ENCODE data around the gene LRRC4B.

DNA sequence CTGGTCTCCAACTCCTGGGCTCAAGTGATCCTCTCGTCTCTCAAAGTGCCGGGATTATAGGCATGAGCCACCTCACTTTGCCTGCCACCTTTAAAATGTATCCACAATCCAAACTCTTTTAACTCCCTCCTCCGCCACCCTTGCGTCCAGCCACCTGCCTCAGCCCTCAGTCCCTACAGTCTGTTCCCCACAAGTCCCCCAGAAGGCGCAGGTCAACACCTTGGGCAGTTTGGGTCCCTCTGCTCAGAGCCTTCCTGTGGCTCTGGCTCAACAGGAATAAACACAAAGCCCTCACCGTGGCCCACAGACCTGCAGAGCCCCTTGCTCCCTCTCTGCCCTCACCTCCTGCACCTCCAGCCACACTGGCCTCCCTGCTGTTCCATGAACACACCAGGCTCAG, 99.4 kb downstream of the LRRC4B start:
- TF ChIP-seq, protein P1, sequence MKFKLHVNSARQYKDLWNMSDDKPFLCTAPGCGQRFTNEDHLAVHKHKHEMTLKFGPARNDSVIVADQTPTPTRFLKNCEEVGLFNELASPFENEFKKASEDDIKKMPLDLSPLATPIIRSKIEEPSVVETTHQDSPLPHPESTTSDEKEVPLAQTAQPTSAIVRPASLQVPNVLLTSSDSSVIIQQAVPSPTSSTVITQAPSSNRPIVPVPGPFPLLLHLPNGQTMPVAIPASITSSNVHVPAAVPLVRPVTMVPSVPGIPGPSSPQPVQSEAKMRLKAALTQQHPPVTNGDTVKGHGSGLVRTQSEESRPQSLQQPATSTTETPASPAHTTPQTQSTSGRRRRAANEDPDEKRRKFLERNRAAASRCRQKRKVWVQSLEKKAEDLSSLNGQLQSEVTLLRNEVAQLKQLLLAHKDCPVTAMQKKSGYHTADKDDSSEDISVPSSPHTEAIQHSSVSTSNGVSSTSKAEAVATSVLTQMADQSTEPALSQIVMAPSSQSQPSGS (tag by site-specific recombination; IDR thresholded peaks at IDR 0.05; ENCODE audit: low read depth) = no peak
- TF ChIP-seq MYNN (tag by site-specific recombination; IDR thresholded peaks at IDR 0.05; ENCODE audit: borderline replicate concordance) = no peak
- TF ChIP-seq, protein P2, sequence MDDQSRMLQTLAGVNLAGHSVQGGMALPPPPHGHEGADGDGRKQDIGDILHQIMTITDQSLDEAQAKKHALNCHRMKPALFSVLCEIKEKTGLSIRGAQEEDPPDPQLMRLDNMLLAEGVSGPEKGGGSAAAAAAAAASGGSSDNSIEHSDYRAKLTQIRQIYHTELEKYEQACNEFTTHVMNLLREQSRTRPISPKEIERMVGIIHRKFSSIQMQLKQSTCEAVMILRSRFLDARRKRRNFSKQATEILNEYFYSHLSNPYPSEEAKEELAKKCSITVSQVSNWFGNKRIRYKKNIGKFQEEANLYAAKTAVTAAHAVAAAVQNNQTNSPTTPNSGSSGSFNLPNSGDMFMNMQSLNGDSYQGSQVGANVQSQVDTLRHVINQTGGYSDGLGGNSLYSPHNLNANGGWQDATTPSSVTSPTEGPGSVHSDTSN (CRISPR knock-in tag; IDR thresholded peaks at IDR 0.05) = no peak
- TF ChIP-seq, protein P3, sequence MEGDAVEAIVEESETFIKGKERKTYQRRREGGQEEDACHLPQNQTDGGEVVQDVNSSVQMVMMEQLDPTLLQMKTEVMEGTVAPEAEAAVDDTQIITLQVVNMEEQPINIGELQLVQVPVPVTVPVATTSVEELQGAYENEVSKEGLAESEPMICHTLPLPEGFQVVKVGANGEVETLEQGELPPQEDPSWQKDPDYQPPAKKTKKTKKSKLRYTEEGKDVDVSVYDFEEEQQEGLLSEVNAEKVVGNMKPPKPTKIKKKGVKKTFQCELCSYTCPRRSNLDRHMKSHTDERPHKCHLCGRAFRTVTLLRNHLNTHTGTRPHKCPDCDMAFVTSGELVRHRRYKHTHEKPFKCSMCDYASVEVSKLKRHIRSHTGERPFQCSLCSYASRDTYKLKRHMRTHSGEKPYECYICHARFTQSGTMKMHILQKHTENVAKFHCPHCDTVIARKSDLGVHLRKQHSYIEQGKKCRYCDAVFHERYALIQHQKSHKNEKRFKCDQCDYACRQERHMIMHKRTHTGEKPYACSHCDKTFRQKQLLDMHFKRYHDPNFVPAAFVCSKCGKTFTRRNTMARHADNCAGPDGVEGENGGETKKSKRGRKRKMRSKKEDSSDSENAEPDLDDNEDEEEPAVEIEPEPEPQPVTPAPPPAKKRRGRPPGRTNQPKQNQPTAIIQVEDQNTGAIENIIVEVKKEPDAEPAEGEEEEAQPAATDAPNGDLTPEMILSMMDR (tag by site-specific recombination; IDR thresholded peaks at IDR 0.05) = no peak
- TF ChIP-seq, protein P4, sequence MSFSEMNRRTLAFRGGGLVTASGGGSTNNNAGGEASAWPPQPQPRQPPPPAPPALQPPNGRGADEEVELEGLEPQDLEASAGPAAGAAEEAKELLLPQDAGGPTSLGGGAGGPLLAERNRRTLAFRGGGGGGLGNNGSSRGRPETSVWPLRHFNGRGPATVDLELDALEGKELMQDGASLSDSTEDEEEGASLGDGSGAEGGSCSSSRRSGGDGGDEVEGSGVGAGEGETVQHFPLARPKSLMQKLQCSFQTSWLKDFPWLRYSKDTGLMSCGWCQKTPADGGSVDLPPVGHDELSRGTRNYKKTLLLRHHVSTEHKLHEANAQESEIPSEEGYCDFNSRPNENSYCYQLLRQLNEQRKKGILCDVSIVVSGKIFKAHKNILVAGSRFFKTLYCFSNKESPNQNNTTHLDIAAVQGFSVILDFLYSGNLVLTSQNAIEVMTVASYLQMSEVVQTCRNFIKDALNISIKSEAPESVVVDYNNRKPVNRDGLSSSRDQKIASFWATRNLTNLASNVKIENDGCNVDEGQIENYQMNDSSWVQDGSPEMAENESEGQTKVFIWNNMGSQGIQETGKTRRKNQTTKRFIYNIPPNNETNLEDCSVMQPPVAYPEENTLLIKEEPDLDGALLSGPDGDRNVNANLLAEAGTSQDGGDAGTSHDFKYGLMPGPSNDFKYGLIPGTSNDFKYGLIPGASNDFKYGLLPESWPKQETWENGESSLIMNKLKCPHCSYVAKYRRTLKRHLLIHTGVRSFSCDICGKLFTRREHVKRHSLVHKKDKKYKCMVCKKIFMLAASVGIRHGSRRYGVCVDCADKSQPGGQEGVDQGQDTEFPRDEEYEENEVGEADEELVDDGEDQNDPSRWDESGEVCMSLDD (tag by site-specific recombination; IDR thresholded peaks at IDR 0.05) = no peak
- TF ChIP-seq, protein P5, sequence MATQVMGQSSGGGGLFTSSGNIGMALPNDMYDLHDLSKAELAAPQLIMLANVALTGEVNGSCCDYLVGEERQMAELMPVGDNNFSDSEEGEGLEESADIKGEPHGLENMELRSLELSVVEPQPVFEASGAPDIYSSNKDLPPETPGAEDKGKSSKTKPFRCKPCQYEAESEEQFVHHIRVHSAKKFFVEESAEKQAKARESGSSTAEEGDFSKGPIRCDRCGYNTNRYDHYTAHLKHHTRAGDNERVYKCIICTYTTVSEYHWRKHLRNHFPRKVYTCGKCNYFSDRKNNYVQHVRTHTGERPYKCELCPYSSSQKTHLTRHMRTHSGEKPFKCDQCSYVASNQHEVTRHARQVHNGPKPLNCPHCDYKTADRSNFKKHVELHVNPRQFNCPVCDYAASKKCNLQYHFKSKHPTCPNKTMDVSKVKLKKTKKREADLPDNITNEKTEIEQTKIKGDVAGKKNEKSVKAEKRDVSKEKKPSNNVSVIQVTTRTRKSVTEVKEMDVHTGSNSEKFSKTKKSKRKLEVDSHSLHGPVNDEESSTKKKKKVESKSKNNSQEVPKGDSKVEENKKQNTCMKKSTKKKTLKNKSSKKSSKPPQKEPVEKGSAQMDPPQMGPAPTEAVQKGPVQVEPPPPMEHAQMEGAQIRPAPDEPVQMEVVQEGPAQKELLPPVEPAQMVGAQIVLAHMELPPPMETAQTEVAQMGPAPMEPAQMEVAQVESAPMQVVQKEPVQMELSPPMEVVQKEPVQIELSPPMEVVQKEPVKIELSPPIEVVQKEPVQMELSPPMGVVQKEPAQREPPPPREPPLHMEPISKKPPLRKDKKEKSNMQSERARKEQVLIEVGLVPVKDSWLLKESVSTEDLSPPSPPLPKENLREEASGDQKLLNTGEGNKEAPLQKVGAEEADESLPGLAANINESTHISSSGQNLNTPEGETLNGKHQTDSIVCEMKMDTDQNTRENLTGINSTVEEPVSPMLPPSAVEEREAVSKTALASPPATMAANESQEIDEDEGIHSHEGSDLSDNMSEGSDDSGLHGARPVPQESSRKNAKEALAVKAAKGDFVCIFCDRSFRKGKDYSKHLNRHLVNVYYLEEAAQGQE (tag by site-specific recombination; IDR thresholded peaks at IDR 0.05) = no peak
- no peak for TF ChIP-seq ZNF366 (tag by site-specific recombination; conservative IDR thresholded peaks at IDR 0.05)
- TF ChIP-seq ZNF121 (tag by site-specific recombination; IDR thresholded peaks at IDR 0.05) = no peak
- no peak for TF ChIP-seq ZNF133 (tag by site-specific recombination; IDR thresholded peaks at IDR 0.05)
- TF ChIP-seq, protein P6, sequence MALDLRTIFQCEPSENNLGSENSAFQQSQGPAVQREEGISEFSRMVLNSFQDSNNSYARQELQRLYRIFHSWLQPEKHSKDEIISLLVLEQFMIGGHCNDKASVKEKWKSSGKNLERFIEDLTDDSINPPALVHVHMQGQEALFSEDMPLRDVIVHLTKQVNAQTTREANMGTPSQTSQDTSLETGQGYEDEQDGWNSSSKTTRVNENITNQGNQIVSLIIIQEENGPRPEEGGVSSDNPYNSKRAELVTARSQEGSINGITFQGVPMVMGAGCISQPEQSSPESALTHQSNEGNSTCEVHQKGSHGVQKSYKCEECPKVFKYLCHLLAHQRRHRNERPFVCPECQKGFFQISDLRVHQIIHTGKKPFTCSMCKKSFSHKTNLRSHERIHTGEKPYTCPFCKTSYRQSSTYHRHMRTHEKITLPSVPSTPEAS (tag by site-specific recombination; IDR thresholded peaks at IDR 0.05) = no peak
- TF ChIP-seq ZBTB48 (tag by site-specific recombination; IDR thresholded peaks at IDR 0.05) = no peak
- TF ChIP-seq ZNF777 (tag by site-specific recombination; IDR thresholded peaks at IDR 0.05; ENCODE audit: borderline replicate concordance) = no peak
